Choroid plexus epithelial cell (primary cell): ENCODE measurements around the gene CARM1.
"Not testable (repeated sequence)": the region's sequence is repeated elsewhere in the genome, so short reads cannot be mapped to it uniquely, and the experiment has no call there.

ENCODE experiments used
- DNase-seq: peaks from one replicate; pipeline ENCODE4 v3.0.0-alpha.2; 2010; ENCODE audit warnings: low read depth
- H3K4me3 ChIP-seq: 2 replicates; pipeline ENCODE4 v1.5.1; 2011; ENCODE audit warnings: low read depth, mild to moderate bottlenecking, control low read depth, low read length, moderate library complexity
- TF ChIP-seq, protein P1 (sequence below): conservative IDR thresholded peaks from 2 replicates; pipeline ENCODE4 v1.5.1; 2011; ENCODE audit warnings: low read depth, mild to moderate bottlenecking, control low read depth, inconsistent platforms, low read length, moderate library complexity

CARM1 gene

DNA sequence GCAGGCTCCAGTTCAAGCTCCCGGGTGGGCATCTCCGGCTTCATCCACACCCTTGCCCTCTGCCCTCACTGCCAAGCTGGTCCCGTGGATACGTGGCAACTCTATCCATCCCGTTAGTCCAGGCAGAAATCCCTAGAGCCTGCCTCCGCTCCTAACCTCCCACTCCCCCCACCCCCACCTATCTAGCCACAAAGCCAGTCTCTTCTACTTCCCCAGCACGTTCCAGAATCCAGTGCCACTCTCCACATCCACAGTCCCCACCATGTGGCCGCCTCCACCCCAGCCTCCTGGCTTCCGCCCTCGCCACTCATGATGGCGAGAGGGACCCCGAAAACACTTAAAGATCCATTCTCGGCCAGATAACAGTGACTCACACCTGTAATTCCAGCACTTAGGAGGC is 53.2 kb downstream of the CARM1 start:
- DNase-seq = no peak
- H3K4me3 ChIP-seq = no peak overlapping the region
- TF ChIP-seq, protein P1, sequence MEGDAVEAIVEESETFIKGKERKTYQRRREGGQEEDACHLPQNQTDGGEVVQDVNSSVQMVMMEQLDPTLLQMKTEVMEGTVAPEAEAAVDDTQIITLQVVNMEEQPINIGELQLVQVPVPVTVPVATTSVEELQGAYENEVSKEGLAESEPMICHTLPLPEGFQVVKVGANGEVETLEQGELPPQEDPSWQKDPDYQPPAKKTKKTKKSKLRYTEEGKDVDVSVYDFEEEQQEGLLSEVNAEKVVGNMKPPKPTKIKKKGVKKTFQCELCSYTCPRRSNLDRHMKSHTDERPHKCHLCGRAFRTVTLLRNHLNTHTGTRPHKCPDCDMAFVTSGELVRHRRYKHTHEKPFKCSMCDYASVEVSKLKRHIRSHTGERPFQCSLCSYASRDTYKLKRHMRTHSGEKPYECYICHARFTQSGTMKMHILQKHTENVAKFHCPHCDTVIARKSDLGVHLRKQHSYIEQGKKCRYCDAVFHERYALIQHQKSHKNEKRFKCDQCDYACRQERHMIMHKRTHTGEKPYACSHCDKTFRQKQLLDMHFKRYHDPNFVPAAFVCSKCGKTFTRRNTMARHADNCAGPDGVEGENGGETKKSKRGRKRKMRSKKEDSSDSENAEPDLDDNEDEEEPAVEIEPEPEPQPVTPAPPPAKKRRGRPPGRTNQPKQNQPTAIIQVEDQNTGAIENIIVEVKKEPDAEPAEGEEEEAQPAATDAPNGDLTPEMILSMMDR = no peak

DNA sequence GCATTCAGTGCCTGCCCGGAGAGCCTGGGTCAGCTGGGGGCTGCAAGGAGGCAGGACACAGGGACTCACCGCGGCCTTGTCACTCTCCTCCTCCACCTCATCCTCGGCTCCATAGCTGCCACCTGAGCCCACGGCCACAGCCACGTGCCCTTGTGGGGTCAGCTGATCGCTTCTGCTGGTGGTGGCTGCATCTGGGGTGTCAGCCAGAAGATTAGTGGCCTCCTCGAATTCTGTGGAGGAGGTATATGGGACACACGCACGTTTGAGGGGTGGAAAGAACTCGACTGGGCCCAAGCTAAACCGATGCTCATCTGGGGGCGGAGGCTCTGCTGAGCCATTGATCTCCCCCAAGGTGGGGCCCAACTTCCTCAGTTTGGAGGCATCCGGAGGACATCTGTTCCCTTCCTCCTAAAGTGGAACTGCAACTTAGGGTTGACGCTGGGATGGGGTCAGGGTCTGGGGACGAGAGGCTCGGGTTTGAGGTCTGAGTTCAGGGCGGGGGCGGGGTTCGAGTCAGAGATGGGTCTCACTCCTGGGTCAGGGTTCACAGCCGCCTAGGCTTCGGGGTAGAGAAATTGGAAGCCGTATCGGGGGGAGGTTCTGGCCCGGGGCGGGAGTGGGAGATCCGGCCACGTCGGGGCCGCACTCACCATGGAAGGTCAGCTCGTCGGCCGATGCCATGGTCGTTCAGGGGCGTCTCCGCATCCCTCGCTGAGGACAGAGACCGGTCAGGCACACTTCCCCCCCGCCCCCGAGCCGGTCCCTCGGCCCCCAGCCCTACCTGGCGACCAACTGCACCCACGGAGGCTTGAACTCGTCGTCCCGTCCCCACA is 56.6 kb downstream of the CARM1 start:
- TF ChIP-seq, protein P1 = no peak
- no peak for DNase-seq
- peak overlapping the region; percentile 91 for H3K4me3 ChIP-seq

DNA sequence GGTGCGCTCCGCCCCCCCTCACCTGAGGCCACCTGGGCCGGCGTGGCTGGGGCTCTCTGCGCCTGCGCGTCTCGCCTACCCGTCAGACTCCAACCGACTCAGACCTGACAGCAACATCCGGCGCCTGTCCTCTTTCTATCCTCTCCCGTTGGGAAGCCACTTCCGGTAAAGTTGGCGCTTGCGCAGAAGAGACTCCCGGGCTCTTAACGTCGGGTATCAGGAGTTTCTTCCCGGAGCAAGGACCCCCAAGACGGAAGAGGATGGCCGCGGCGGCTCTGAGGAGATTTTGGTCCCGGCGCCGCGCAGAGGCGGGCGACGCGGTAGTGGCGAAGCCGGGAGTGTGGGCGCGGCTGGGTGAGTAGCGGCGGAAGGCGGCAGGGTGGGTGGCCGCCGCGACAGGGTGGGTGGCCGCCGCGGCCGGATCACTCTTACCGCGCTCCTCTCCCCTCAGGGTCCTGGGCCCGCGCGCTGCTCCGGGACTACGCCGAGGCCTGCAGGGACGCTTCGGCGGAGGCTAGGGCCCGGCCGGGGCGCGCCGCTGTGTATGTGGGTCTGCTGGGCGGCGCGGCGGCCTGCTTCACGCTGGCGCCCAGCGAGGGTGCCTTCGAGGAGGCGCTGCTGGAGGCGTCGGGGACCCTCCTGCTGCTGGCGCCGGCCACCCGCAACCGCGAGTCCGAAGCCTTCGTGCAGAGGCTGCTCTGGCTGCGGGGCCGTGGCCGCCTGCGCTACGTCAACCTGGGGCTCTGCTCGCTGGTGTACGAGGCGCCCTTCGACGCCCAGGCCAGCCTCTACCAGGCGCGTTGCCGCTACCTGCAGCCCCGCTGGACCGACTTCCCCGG is 57.4 kb downstream of the CARM1 start, which contains the start of the genes TIMM29 and YIPF2:
TSS of gene TIMM29 (plus strand) at position 249 of the 839 bp plus-strand sequence. CDS start at position 261, 12 bp downstream.
TSS of gene YIPF2 (minus strand) at position 77 of the 839 bp plus-strand sequence. CDS start 229 bp downstream, outside the sequence.
- TF ChIP-seq, protein P1 = no peak
- peak; percentile 99 for DNase-seq
- H3K4me3 ChIP-seq = peak within 1 kb of the TSS; percentile 91

DNA sequence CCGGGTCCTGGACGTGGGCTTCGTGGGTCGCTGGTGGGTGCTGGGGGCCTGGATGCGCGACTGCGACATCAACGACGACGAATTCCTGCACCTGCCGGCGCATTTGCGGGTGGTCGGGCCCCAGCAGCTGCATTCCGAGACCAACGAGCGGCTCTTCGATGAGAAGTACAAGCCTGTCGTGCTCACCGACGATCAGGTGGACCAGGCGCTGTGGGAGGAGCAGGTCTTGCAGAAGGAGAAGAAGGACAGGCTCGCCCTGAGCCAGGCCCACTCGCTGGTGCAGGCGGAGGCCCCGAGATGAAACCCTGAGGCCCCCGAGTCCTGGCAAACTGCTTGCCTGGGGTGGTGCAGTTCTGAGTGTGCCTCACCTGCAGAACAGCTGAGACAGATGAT is 58.0 kb downstream of the CARM1 start:
- peak overlapping the region; percentile 91 for H3K4me3 ChIP-seq
- TF ChIP-seq, protein P1 = no peak
- no peak for DNase-seq

DNA sequence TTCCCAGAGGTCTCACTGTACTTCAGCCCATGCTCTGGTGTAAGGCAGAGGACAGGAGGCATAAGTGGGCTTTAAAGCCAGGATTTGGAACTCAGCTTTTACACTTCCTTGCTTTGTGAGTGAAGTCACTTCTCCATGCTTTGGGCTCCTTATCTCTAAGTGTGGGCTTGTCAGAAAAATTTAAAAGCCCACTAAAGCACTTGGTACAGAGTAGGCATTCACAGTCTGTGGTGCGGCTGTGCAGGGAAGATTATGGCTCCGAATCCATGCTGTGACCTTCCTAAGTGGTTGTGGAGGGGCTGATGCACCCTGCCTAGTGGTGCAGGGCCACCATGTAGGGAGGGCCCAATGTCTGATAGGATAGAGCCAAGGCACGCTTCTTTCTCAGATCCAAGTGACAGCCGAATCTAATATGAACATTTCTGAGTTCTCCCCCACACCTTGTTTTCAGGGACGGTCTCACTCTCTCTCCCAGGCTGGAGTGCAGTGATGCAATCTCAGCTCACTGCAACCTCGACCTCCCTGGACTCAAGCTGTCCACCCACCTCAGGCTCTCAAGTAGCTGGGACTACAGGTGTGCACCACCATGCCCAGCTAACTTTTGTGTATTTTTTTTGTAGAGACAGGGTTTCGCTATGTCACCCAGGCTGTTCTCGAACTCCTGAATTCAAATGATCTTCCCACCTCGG is 64.2 kb downstream of the CARM1 start:
- H3K4me3 ChIP-seq = no peak overlapping the region
- DNase-seq = no peak
- TF ChIP-seq, protein P1 = no peak

DNA sequence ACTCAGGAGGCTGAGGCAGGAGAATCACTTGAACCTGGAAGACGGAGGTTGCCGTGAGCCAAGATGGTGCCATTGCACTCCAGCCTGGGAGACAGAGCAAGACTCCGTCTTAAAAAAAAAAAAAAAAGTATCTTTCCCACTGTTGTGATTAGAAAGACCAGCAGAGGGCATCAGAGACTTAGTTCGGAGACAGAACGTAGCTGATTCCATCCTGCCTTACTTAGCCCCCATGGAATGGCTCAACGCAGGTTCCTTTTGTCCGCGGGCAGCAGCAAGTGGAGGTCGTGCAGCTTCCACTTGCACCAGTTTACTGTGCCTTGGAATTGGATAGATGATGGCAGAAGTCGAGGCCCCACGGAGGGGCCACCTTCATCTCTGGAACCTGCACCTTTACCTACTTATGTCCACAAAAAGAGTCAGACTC is 65.3 kb downstream of the CARM1 start:
- DNase-seq = peak; percentile 91
- TF ChIP-seq, protein P1 = peak; percentile 73
- peak overlapping the region; percentile 33 for H3K4me3 ChIP-seq

DNA sequence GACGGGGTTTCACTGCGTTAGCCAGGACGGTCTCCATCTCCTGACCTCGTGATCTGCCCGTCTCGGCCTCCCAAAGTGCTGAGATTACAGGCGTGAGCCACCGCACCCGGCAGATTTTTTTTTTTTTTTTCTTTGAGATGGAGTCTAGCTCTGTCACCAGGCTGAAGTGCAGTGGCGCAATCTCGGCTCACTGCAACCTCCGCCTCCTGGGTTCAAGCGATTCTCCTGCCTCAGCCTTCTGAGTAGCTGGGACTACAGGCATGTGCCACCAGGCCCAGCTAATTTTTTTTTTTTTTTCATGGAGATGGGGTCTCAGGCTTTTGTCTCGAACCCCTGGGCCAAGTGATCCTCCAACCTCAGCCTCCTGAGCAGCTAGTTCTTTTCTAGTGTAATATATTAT is 70.3 kb downstream of the CARM1 start:
- H3K4me3 ChIP-seq, DNase-seq: not testable (repeated sequence)

DNA sequence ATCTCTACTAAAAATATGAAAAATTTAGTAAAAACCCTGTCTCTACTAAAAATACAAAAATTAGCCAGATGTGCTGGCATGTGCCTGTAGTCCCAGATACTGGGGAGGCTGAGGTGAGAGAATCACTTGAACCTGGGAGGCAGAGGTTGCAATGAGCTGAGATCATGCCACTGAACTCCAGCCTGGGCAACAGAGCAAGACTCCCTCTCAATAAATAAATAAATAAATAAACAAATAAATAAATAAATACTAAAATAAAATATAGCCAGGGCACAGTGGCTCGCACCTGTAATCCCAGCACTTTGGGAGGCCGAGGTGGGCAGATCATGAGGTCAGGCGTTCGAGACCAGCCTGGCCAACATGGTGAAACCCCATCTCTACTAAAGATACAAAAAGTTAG is 72.1 kb downstream of the CARM1 start:
- DNase-seq, H3K4me3 ChIP-seq: not testable (repeated sequence)
